ENCODE data around the gene GRIFIN.

- TF ChIP-seq CTCF (IDR thresholded peaks at IDR 0.05; ENCODE audit: insufficient read depth, low read depth, low read length) (no peak), EZH2 (IDR thresholded peaks at IDR 0.05; ENCODE audit: insufficient read depth, low read length) (no peak)
Measured at GRCh38 chr7:2479276-2480069, 3.3 kb upstream of the GRIFIN start.

All from astrocyte (in vitro differentiated cells and primary cell).